HG02884 (cell line): ENCODE data around the gene UNC5A.

Experiments
- ATAC-seq: cut with Tn5 transposase; IDR thresholded peaks from one replicate; pipeline ENCODE4 v1.9.1; 2021; ENCODE audit warnings: mild to moderate bottlenecking, moderate library complexity; ENCODE audit not compliant: unreplicated experiment

The UNC5A gene

DNA sequence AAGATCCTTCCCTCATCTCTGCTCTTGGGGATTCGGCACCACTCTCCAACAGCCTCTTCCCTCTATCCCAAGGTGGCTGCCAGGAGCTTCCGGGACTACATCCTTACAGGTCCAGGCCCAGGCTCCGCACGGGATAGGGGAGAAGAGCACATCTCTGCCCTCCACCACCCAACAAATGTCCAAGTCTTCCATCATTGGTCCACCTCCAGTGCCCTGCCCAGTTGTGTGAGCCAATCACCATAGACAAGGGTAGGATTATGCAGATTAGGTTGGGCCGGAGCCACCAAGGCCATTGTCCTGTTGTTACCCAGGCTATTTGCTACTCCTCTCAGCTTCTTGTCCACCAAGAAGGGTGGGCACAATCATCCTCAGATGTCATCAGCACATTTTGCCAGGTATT lies 9.1 kb downstream of the UNC5A start:
- no peak for ATAC-seq

DNA sequence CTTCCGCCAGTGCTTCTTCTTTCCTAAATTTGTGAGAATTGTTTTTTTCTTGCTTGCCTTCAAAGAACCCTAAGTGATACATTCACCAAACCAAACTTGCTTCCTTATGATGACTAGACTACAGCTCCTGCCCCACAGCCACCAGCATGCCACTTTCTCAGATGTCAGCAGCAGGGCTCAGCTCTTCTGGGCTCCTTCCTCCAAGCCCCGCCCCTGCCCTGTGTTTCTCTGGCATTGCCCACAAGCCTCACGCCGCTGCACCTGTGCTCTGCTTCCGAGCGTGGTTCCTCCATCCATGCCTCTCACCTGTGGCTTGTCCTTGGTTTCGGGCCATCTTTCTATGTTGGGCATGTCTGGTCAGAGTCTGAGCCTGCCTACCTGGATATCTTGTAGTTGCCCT lies 10.6 kb downstream of the UNC5A start:
- ATAC-seq, result no peak

DNA sequence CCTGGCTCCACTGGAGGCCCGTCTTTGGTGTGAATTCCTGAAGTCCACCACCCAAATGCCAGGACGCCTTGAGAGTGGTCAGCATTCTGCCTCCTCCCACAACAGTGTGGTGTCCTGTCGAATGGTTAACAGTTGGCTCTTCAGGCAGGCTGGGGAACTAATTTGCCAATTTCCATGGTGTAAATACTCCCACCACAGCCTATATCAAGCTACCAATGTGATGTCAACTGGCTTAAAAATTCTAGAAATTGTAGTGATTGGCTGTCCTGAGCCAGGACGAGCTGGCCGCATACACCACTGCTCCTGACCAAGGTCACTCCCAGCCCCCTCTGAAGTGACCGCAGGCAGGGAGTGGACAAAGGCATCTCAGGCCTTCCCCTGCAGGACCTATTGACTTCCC lies 11.1 kb downstream of the UNC5A start:
- ATAC-seq, result no peak

DNA sequence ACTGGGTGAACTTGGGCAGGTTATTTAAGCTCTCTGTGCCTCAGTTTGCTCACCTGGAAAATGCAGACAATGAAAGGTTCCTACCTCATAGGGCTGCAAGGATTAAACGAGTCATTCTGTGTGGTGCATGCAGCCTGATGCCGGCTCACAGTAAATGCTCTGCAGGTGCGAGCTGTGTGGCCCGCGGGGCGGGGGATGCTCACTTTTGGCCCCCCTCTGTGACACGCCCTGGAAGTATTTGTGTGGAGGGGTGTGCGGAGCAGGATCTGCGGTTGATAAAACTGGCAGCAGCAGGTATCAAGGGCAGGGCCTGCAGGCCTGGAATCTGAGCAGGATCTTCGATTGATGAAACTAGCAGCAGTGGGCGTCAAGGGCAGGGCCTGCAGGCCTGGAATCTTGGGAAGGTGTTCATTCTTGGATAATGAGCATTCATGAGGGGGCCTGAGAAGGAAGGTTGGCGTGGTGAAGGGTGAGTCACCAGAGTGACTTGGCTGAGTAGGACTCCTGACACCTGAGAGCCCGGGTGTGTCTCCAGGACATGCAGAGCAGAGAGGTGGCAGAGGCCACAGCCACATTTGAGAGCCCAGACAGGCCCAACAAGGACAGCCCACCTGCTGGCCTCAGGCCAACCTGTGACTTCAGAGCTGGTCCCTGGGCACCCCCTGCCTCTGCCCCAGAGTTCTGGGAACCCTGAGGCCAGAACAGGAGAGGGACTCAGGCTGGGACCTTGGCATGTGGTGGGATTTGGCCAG lies 11.9 kb downstream of the UNC5A start:
- ATAC-seq, result no peak

DNA sequence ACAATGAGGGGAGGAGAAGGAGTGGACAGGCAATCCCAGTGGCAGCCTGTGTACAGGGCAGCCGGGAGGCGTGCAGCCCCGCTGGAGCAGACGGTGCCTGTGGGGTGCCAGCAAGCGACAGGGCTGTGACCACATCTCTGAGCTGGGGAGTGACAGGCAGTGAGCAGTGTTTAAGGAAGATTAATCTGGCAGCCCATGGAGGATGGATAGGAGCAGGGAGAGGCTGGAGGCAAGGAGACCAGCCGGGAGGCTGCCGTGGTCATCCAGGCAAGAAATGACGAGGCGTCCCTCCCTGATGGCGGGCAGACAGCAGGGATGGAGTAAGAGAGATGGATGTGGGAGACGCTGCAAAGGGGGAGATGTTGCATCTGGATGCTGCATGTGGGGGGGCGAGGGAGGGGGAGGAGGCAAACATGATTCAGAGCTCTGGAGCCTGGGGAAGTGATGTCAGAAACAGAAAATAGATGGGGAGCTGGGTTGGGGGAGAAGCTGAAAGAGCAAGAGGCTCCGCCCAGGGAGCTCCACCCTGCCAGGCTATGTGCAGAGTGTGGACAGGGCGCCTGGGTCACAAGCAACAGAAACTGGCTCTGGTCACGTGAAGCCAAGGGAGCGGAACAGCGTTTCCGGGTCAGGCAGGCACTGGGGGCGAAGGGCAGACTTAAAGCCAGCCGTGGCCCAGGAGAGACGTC lies 12.6 kb downstream of the UNC5A start:
- no peak for ATAC-seq

DNA sequence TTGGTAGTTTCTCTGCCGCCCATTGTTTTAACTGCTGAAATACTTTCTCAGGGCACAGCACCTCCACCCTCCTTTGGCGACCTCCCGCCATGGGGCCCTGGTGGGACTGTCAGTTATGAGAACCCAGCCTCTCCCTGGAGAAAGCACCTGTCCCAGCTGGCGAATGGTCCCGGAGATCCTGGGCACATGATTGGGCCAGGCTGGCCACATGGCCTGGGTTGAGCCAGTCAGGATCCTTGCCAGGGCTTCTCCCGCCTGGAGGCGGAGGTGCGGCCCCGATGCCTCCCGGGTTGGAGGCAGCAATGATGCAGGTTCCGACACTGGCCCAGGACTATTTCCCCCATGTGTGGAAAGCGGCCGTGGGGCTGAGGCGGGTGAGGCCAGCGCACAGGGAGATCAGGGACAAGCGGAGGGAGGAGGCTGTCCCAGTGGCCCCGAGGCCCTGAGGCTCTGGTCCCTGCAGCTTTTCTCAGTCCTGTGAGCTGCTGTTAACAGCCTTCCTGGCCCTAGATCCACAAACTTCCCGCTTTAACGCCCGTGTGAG lies 13.6 kb downstream of the UNC5A start:
- ATAC-seq, result no peak

- ATAC-seq, result no peak
Observed at GRCh38 chr5:176824604-176825003, 14.2 kb downstream of the UNC5A start.

DNA sequence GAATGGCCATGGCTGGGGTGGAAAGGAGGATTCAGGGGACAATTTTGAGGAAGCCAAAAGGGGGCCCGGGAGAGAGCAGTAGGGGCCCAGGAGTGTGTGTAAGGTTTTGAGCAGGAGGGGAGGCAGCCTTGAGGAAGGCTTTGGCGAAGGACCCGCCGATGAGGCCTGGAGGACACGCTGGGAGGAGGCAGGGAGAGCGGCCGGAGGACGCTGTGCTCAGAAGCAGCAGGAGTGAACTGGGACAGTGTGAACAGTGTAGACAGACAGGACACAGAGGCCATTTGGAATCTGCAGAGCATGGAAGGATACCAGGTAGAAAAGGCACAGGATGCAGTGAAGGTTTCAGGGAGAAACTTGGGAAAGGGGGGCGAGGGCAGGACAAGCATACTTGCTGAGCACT lies 14.9 kb downstream of the UNC5A start:
- no peak for ATAC-seq

GRCh38 chr5:176825957-176826356 lies 15.6 kb downstream of the UNC5A start:
- no peak for ATAC-seq

DNA sequence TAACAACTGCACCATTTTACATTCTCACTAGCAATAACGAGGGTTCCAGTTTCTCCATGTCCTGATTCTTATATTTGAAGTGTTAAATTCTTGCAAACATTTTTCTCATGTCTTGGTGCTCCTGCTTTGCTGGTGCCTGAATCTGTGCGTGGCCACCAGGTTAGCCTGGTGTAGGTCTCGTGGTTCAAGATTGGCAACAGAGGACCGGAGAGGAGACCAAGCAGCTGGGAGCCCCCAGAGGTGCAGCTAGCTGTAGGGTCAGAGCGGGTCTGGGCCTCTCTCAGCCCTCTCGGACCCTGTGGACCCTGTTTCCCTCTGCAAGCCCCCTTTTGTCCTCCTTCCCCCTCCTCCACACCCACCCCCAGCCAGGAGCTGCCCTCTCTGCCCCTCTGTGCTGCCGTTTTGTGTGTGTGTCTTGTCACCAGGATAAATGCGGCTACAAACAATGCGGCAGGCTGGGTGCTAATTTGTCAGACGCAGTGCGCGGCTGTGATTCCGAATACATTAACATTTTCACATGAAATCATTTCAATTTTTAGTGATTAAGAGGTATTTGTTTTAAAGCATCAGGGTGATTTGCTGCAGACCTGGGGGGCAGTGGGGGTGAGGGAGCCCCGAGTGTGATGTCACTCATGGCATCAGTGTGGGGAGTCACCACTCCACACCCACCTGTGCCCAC lies 17.5 kb downstream of the UNC5A start:
- ATAC-seq, result no peak

DNA sequence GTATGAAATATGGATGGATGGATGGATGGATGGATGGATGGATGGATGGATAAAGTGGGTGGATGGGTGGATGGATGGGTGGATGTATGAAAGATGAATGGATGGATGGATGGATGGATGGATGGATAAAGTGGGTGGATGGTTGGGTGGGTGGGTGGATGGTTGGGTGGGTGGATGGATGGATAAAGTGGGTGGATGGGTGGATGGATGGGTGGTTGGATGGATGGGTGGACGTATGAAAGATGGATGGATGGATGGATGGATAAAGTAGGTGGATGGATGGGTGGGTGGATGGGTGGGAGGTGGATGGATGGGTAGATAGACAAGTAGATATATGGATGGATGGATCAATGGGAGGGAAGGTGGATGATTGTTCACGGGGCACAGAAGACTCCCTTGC lies 19.0 kb downstream of the UNC5A start:
- ATAC-seq, result no peak

GRCh38 chr5:176830422-176830994 lies 20.1 kb downstream of the UNC5A start:
- ATAC-seq, result no peak

DNA sequence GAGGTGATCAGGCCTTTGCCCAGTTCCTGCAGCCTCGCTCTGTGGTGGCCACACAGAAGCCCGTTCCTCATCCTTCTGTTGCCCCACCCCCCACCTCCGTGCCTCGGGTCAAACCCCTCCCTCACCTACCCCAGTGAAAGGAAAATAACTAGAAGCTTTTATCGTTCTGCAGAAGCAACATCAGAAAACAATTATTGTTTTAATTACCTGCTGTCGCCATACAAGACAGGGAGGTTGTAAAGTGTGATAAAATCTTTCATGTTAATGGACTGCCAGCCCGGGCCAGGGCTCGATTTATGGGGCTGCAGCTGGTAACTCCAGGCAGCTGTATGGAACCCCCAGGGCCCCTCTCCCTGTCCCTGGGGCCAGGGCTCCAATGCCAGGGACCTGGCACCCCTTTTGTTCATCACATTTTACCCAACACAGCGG lies 20.6 kb downstream of the UNC5A start:
- ATAC-seq, result no peak

GRCh38 chr5:176831425-176831824 lies 21.1 kb downstream of the UNC5A start:
- no peak for ATAC-seq

DNA sequence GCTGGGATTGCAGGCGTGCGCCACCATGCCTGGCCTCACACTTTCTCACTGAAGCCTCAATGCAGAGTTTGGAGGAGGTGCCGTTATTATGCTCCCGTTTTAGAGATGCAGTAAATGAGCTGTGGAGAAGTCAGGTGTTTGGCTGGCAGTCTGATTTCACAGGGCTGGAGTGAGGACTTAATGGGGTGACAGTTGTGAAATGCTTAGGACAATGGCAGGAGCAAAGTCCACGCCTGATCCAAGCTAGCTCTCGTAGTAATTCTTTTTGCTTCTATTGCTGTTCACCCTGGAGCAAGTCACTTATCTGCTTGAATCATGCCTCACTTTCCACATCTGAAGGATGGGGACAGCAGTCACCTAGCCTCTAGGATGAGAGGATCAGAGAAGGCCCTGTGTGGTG lies 21.8 kb downstream of the UNC5A start:
- no peak for ATAC-seq

DNA sequence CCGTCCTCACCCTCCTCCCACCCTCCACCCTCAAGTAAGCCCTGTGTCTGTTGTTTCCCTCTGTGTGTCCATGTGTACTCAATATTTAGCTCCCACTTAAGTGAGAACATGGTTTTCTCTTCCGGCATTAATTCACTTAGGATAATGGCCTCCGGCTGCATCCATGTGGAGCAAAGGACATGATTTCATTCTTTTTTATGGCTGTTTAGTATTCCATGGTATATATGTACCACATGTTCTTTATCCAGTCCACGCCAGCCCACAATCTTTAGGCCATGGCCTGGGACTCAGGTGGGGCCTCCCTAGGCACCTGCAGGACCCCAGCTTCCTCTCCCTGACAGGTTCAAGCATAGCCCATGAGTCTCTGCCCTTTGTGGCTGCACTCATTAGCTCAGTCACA lies 22.9 kb downstream of the UNC5A start:
- ATAC-seq, result no peak

DNA sequence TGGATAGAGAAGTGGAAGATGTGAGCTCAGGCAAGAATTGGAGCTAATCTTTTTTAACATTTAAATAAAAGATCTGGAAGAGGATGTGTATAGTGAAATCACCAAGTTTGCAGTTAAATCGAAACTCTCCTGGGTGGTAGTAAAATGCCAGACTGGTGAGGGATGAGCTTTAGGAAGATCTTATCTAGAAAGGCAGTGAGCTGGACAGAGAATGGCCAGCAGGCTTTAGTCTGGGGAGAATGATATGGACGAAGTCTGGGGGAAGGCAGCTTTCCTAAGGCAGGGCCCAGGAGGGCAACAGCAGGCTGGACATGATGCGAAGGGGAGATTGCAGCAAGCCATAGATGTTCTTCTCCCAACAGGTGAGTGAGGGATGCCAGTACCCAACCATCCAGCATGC lies 25.6 kb downstream of the UNC5A start:
- ATAC-seq, result no peak

- ATAC-seq, result no peak
Observed at GRCh38 chr5:176836811-176837706, 26.7 kb downstream of the UNC5A start.

DNA sequence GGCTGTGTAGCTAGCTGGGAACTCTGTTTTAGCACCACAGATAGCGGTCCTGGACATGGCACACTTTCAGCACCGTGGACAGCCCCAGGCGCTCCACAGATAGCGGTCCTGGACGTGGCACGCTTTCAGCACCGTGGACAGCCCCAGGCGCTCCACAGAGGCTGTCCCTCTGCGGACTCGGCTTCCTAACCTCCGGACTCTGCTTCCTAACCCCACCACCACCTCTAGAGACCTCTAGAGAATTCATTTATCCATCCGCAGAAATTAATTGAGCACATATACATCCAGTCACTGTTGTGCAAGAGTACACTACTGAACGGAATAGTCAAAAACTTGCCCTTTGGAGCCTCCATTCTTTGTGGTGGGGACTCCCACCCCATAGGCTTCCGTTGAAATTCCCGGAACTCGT lies 27.4 kb downstream of the UNC5A start:
- no peak for ATAC-seq

DNA sequence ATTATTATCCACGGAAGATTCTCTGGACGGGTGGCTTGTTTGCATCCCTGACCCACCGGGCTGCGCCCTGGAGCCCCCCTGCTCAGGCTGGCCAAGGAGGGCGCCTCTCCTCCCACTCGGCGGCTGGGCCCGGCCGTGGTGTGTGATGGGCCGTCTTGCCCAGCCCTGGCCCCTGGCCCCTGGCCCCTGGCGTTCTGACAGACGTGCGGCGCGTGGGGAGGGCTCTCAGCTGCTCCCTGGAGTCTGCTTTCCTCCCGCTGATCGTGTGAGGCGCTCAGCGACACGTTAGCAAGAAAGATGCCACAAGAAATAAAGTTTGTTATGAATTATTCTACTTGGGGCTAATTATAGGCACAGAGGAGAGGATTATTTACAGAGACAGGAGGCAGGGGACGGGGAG lies 33.3 kb downstream of the UNC5A start:
- no peak for ATAC-seq
